HepG2 (cell line): Measurements from ENCODE around the gene JPH4. TPM values are rescaled to one million over a fixed set of nuclear protein-coding genes. Genes with fewer than 3 reads are reported as not detected.

ENCODE experiments used
- ATF7 ChIP-seq, 2 experiments: fragments of 450-650 bp in 1 of 2; sonication (generic) in 1 of 2; formaldehyde crosslinking in 1 of 2; IDR thresholded peaks; 2 replicates each; pipeline versions ENCODE4 v1.4.0 to v1.6.1; 2016 to 2020; ENCODE audit warnings: antibody characterized with exemption in 1 of 2, mild to moderate bottlenecking in 1 of 2, missing genetic modification reagents in 1 of 2
- ATF7-NPFF ChIP-seq: sonication (generic); formaldehyde crosslinking; IDR thresholded peaks from 2 replicates; pipeline ENCODE4 v1.8.1; 2023; ENCODE audit warnings: mild to moderate bottlenecking, low read depth, missing genetic modification reagents, moderate library complexity
- CBFB ChIP-seq: sonication (generic); formaldehyde crosslinking; IDR thresholded peaks from 2 replicates; pipeline ENCODE4 v1.4.0; 2020; ENCODE audit warnings: missing genetic modification reagents
- JUN ChIP-seq: sonication (generic); formaldehyde crosslinking; IDR thresholded peaks from 2 replicates; pipeline ENCODE4 v1.4.0; 2020; ENCODE audit warnings: mild to moderate bottlenecking, missing genetic modification reagents
- KDM3A ChIP-seq: IDR thresholded peaks from 2 replicates; pipeline ENCODE4 v1.6.1; 2018; ENCODE audit warnings: low read depth, missing compliant biosample characterization
- KDM6A ChIP-seq: IDR thresholded peaks from 2 replicates; pipeline ENCODE4 v1.6.1; 2016; ENCODE audit warnings: low read depth
- KMT2B ChIP-seq: IDR thresholded peaks from 2 replicates; pipeline ENCODE4 v1.6.1; 2016; ENCODE audit warnings: missing genetic modification reagents, missing compliant biosample characterization
- NFE2L2 ChIP-seq: fragments of 150-350 bp; IDR thresholded peaks from 2 replicates; pipeline ENCODE4 v1.6.1; 2014; ENCODE audit warnings: low read length
- NR2F1 ChIP-seq, 2 experiments: fragments of 450-650 bp in 1 of 2; formaldehyde crosslinking in 1 of 2; IDR thresholded peaks; 2 replicates each; pipeline versions ENCODE4 v1.5.0 to v1.6.1; 2016 to 2020; ENCODE audit warnings: mild to moderate bottlenecking in 1 of 2, missing compliant biosample characterization in 1 of 2, missing genetic modification reagents in 1 of 2, moderate library complexity in 1 of 2
- RFXAP ChIP-seq: sonication (generic); formaldehyde crosslinking; IDR thresholded peaks from 2 replicates; pipeline ENCODE4 v1.4.0; 2020; ENCODE audit warnings: missing genetic modification reagents, borderline replicate concordance
- SATB2 ChIP-seq: sonication (generic); formaldehyde crosslinking; IDR thresholded peaks from 2 replicates; pipeline ENCODE4 v1.5.0; 2020; ENCODE audit warnings: missing genetic modification reagents
- ZNF121 ChIP-seq: sonication (generic); formaldehyde crosslinking; IDR thresholded peaks from 2 replicates; pipeline ENCODE4 v1.5.0; 2020; ENCODE audit warnings: mild to moderate bottlenecking, missing genetic modification reagents
- ZNF136 ChIP-seq: sonication (generic); formaldehyde crosslinking; IDR thresholded peaks from 2 replicates; pipeline ENCODE4 v1.8.1; 2022; ENCODE audit warnings: low read depth, mild to moderate bottlenecking, moderate library complexity, missing genetic modification reagents
- ZNF205 ChIP-seq: IDR thresholded peaks from 2 replicates; pipeline ENCODE4 v1.6.1; 2018; ENCODE audit warnings: missing biosample characterization, missing genetic modification reagents
- ZNF251 ChIP-seq: sonication (generic); formaldehyde crosslinking; IDR thresholded peaks from 2 replicates; pipeline ENCODE4 v1.9.0; 2021; ENCODE audit warnings: mild to moderate bottlenecking, missing genetic modification reagents
- ZNF577 ChIP-seq: sonication (generic); formaldehyde crosslinking; IDR thresholded peaks from 2 replicates; pipeline ENCODE4 v1.4.0; 2020; ENCODE audit warnings: mild to moderate bottlenecking, low read depth, missing genetic modification reagents, borderline replicate concordance
- polyA plus RNA-seq, 8 experiments: library from polyadenylated mRNA; depleted of rRNA in 3 of 8; stranded (reverse) in 7 of 8; unstranded in 1 of 8; fragments of >200 nt; fragmentation: Illumina TruSeq in 4 of 8; extraction: Trizol in 4 of 8; gene quantifications; 2 replicates each; pipeline versions ENCODE4 v1.2.1 to v1.2.3, GENCODE V29; 2011 to 2016; ENCODE audit warnings: low read depth in 4 of 8, missing spikeins in 1 of 8, mixed read lengths in 1 of 8; ENCODE audit not compliant: insufficient read depth in 1 of 8
- total RNA-seq, 5 experiments: library from RNA; depleted of rRNA; stranded (reverse); fragments of >200 nt; fragmentation: Illumina TruSeq; extraction: Trizol; gene quantifications; 2 replicates each; pipeline ENCODE4 v1.2.3, GENCODE V29; 2016; ENCODE audit warnings: low read depth in 1 of 5
- TF ChIP-seq, protein P1 (sequence below): sonication (generic); formaldehyde crosslinking; IDR thresholded peaks from 2 replicates; pipeline ENCODE4 v1.4.0; 2020; ENCODE audit warnings: missing genetic modification reagents, borderline replicate concordance
- TF ChIP-seq, protein P2 (sequence below): IDR thresholded peaks from 2 replicates; pipeline ENCODE4 v1.6.1; 2018; ENCODE audit warnings: missing genetic modification reagents, mild to moderate bottlenecking, missing compliant biosample characterization
- TF ChIP-seq, protein P3 (sequence below): sonication (generic); formaldehyde crosslinking; IDR thresholded peaks from 2 replicates; pipeline ENCODE4 v1.8.0; 2022; ENCODE audit warnings: mild to moderate bottlenecking, missing genetic modification reagents, moderate library complexity
- TF ChIP-seq, protein P4 (sequence below), 2 experiments: fragments of 450-650 bp in 1 of 2; sonication (generic) in 1 of 2; formaldehyde crosslinking; IDR thresholded peaks; 2 replicates each; pipeline versions ENCODE4 v1.5.0 to v1.8.0; 2020 to 2022; ENCODE audit warnings: mild to moderate bottlenecking in 1 of 2, missing genetic modification reagents in 1 of 2

Gene JPH4
- total and polyA plus RNA-seq, 2 of the 13 experiments (the other 11 are each of a cell fraction or from before 2014, with no cell fraction given), result 0.08 to 0.22 TPM

DNA sequence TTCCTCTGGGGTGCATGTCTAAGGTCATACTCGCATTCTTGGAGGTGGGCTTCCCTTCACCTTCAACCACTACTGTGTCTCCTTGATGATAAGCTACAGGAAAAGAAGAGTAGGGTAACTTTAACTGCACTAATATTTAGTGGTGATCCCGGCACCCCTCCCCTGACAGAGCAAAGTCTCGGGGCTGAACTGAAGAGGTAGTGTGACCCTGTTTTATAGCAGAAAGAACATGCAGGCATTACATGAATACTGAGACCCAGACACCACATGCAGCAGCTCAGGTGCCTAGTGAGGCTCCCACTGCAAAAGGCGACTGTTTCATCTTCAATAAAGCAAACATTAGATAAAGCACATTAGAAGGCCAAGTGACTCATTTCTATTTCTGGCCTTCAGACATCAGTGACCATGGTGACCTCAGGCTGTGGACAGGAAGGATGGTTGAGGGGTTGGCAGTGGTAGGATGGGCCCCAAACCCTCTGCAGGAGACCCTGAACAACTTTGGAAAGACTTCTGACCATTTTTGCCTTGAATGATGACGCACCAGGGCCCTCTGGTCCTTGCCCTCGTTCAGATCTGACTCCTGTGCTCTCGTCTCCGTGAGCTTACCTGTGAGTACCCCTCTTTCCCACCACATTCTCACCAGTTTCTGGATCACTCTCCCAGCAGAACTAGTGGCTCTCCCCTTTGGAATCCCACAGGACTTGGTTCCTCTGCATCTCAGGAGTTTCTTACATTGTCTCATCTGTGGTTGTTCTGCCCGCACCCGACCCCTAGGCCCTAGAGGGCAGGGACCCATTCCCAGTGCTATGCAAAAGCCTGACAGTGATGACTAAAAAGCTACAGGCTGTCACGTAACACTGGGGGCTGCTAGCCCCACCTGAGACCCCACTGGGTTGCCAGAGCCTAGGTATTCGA lies 23.8 kb upstream of the JPH4 start (continued):
- TF ChIP-seq, protein P1, sequence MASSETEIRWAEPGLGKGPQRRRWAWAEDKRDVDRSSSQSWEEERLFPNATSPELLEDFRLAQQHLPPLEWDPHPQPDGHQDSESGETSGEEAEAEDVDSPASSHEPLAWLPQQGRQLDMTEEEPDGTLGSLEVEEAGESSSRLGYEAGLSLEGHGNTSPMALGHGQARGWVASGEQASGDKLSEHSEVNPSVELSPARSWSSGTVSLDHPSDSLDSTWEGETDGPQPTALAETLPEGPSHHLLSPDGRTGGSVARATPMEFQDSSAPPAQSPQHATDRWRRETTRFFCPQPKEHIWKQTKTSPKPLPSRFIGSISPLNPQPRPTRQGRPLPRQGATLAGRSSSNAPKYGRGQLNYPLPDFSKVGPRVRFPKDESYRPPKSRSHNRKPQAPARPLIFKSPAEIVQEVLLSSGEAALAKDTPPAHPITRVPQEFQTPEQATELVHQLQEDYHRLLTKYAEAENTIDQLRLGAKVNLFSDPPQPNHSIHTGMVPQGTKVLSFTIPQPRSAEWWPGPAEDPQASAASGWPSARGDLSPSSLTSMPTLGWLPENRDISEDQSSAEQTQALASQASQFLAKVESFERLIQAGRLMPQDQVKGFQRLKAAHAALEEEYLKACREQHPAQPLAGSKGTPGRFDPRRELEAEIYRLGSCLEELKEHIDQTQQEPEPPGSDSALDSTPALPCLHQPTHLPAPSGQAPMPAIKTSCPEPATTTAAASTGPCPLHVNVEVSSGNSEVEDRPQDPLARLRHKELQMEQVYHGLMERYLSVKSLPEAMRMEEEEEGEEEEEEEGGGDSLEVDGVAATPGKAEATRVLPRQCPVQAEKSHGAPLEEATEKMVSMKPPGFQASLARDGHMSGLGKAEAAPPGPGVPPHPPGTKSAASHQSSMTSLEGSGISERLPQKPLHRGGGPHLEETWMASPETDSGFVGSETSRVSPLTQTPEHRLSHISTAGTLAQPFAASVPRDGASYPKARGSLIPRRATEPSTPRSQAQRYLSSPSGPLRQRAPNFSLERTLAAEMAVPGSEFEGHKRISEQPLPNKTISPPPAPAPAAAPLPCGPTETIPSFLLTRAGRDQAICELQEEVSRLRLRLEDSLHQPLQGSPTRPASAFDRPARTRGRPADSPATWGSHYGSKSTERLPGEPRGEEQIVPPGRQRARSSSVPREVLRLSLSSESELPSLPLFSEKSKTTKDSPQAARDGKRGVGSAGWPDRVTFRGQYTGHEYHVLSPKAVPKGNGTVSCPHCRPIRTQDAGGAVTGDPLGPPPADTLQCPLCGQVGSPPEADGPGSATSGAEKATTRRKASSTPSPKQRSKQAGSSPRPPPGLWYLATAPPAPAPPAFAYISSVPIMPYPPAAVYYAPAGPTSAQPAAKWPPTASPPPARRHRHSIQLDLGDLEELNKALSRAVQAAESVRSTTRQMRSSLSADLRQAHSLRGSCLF (CRISPR knock-in tag), result no peak
- TF ChIP-seq RFXAP (CRISPR knock-in tag) (peak; percentile 47; the same call in 1 of the 2 replicates), NR2F1 (CRISPR knock-in tag; IDR thresholded peaks at IDR 0.05) (peak in 1 of 2 experiments; percentile 71; a peak in 2 of 4 replicates), SATB2 (0 out of 2 replicates have a peak, but pooled peaks have one; percentile 47), ZNF121 (CRISPR knock-in tag) (peak; percentile 31; the same call in 1 of the 2 replicates), KMT2B (CRISPR knock-in tag) (peak; percentile 62; the same call in 1 of the 2 replicates), JUN (CRISPR knock-in tag) (peak; percentile 97), CBFB (CRISPR knock-in tag) (peak; percentile 58; the same call in 1 of the 2 replicates), NFE2L2 (no peak), ATF7 (IDR thresholded peaks at IDR 0.05) (peak; percentile 57; the same call in 1 of the 2 replicates), ATF7 (CRISPR knock-in tag; IDR thresholded peaks at IDR 0.05) (peak; percentile 92), KDM6A (CRISPR knock-in tag) (peak; percentile 71), ZNF577 (0 out of 2 replicates have a peak, but pooled peaks have one; percentile 24), ATF7-NPFF (CRISPR knock-in tag) (peak; percentile 51), ZNF251 (no peak), ZNF136 (0 out of 2 replicates have a peak, but pooled peaks have one; percentile 59), KDM3A (CRISPR knock-in tag) (peak; percentile 46; the same call in 1 of the 2 replicates), ZNF205 (CRISPR knock-in tag) (peak; percentile 58; the same call in 1 of the 2 replicates)
- TF ChIP-seq, protein P2, sequence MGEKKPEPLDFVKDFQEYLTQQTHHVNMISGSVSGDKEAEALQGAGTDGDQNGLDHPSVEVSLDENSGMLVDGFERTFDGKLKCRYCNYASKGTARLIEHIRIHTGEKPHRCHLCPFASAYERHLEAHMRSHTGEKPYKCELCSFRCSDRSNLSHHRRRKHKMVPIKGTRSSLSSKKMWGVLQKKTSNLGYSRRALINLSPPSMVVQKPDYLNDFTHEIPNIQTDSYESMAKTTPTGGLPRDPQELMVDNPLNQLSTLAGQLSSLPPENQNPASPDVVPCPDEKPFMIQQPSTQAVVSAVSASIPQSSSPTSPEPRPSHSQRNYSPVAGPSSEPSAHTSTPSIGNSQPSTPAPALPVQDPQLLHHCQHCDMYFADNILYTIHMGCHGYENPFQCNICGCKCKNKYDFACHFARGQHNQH (CRISPR knock-in tag), result peak; percentile 95
- TF ChIP-seq, protein P3, sequence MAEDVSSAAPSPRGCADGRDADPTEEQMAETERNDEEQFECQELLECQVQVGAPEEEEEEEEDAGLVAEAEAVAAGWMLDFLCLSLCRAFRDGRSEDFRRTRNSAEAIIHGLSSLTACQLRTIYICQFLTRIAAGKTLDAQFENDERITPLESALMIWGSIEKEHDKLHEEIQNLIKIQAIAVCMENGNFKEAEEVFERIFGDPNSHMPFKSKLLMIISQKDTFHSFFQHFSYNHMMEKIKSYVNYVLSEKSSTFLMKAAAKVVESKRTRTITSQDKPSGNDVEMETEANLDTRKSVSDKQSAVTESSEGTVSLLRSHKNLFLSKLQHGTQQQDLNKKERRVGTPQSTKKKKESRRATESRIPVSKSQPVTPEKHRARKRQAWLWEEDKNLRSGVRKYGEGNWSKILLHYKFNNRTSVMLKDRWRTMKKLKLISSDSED (CRISPR knock-in tag), result no peak
- TF ChIP-seq, protein P4, sequence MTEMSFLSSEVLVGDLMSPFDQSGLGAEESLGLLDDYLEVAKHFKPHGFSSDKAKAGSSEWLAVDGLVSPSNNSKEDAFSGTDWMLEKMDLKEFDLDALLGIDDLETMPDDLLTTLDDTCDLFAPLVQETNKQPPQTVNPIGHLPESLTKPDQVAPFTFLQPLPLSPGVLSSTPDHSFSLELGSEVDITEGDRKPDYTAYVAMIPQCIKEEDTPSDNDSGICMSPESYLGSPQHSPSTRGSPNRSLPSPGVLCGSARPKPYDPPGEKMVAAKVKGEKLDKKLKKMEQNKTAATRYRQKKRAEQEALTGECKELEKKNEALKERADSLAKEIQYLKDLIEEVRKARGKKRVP (CRISPR knock-in tag; IDR thresholded peaks at IDR 0.05), result peak in 1 of 2 experiments; percentile 63; a peak in 1 of 4 replicates
